ENCODE measurements around the gene SLC13A5.

Gene SLC13A5

GRCh38 chr17:6706499-6706898 is 6.7 kb downstream of the SLC13A5 start:
- no peak for DNase-seq (ENCODE audit: low read depth)
- TF ChIP-seq CTCF (IDR thresholded peaks at IDR 0.05; ENCODE audit: control insufficient read depth, insufficient read depth, low read depth, low read length, missing control alignments), result no peak

GRCh38 chr17:6704470-6705052 is 8.6 kb downstream of the SLC13A5 start:
- DNase-seq (ENCODE audit: low read depth), result no peak
- no peak overlapping the region for H3K4me3 ChIP-seq (ENCODE audit: control insufficient read depth, low read depth, low read length)
- TF ChIP-seq CTCF (IDR thresholded peaks at IDR 0.05; ENCODE audit: control insufficient read depth, insufficient read depth, low read depth, low read length, missing control alignments), result no peak

More at GRCh38 chr17:6706499-6706898, 6.7 kb downstream of the SLC13A5 start:
- no peak overlapping the region for H3K4me3 ChIP-seq (ENCODE audit: control insufficient read depth, low read depth, low read length)

- TF ChIP-seq CTCF (IDR thresholded peaks at IDR 0.05; ENCODE audit: control insufficient read depth, insufficient read depth, low read depth, low read length, missing control alignments), result no peak
- H3K4me3 ChIP-seq (ENCODE audit: control insufficient read depth, low read depth, low read length), result no peak overlapping the region
- DNase-seq (ENCODE audit: low read depth), result no peak
Observed at GRCh38 chr17:6703751-6704150, 9.4 kb downstream of the SLC13A5 start.

DNA sequence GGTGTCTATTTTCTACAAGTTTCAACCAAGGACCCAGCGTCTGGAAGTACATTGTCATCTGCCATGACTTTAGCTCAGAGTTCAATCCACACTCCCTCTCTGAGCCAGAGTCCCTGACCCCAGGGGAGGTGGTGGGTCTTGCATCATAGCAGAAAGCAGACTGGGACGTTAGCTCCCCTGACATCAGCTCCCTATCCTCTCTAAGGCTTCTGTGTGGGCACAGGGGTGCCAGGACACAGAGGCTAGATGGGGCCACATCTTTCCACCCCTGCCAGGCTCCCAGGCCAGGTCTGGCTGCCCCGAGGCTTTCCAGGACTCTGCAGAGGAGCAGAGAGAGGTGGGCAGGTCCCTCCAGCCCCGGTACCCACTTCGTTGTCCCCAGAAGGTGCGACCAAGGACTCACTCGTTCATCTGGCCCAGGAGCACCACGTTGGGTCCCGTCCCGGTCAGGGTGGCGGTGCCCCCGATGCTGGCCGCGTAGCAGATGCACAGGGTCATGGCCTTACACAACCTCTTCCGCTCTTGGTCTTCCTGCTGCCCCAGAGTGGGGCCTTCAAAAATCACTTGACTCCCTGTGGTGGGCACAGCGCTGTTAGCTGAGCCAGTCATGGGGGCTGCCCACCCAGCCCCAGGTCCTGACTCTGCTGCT is 10.5 kb downstream of the SLC13A5 start:
- H3K4me3 ChIP-seq (ENCODE audit: control insufficient read depth, low read depth, low read length), result no peak overlapping the region
- TF ChIP-seq CTCF (IDR thresholded peaks at IDR 0.05; ENCODE audit: control insufficient read depth, insufficient read depth, low read depth, low read length, missing control alignments), result no peak
- DNase-seq (ENCODE audit: low read depth), result no peak

- H3K4me3 ChIP-seq (ENCODE audit: control insufficient read depth, low read depth, low read length), result no peak overlapping the region
- peak; percentile 33 for TF ChIP-seq CTCF (IDR thresholded peaks at IDR 0.05; ENCODE audit: control insufficient read depth, insufficient read depth, low read depth, low read length, missing control alignments)
- DNase-seq (ENCODE audit: low read depth), result no peak
Observed at GRCh38 chr17:6701719-6702118, 11.4 kb downstream of the SLC13A5 start.

GRCh38 chr17:6700948-6701307 is 12.2 kb downstream of the SLC13A5 start:
- TF ChIP-seq CTCF (IDR thresholded peaks at IDR 0.05; ENCODE audit: control insufficient read depth, insufficient read depth, low read depth, low read length, missing control alignments), result no peak
- DNase-seq (ENCODE audit: low read depth), result no peak
- H3K4me3 ChIP-seq (ENCODE audit: control insufficient read depth, low read depth, low read length), result no peak overlapping the region
